HG03039 (cell line): ENCODE results near the gene ABLIM3.
A peak's percentile ranks its signal among the peaks of the same experiment; 100 is the strongest.

Experiments
- ATAC-seq: cut with Tn5 transposase; IDR thresholded peaks from one replicate; pipeline ENCODE4 v1.9.1; 2021; ENCODE audit warnings: mild to moderate bottlenecking, moderate library complexity; ENCODE audit not compliant: unreplicated experiment

The ABLIM3 gene

GRCh38 chr5:149156435-149157083, 15.3 kb downstream of the ABLIM3 start:
- no peak for ATAC-seq

GRCh38 chr5:149157330-149157729, 16.0 kb downstream of the ABLIM3 start:
- ATAC-seq, result no peak

GRCh38 chr5:149160291-149160787, 19.0 kb downstream of the ABLIM3 start:
- ATAC-seq, result no peak

- ATAC-seq, result no peak
These were observed 19.9 kb downstream of the ABLIM3 start for GRCh38 chr5:149161026-149161687.

GRCh38 chr5:149161850-149162249, 20.6 kb downstream of the ABLIM3 start:
- ATAC-seq, result no peak

GRCh38 chr5:149162401-149163084, 21.2 kb downstream of the ABLIM3 start:
- ATAC-seq, result peak; percentile 69

- ATAC-seq, result no peak
These were observed 23.4 kb downstream of the ABLIM3 start for GRCh38 chr5:149164731-149165130.

- ATAC-seq, result no peak
These were observed 24.8 kb downstream of the ABLIM3 start for GRCh38 chr5:149166128-149166527.

GRCh38 chr5:149166591-149167100, 25.4 kb downstream of the ABLIM3 start:
- no peak for ATAC-seq

GRCh38 chr5:149168276-149168906, 27.1 kb downstream of the ABLIM3 start:
- no peak for ATAC-seq

- ATAC-seq, result no peak
These were observed 29.0 kb downstream of the ABLIM3 start for GRCh38 chr5:149170299-149170698.

GRCh38 chr5:149172261-149172660, 31.0 kb downstream of the ABLIM3 start:
- no peak for ATAC-seq

- ATAC-seq, result no peak
These were observed 31.6 kb downstream of the ABLIM3 start for GRCh38 chr5:149172709-149173505.

GRCh38 chr5:149174847-149175234, 33.5 kb downstream of the ABLIM3 start:
- no peak for ATAC-seq

- no peak for ATAC-seq
These were observed 34.2 kb downstream of the ABLIM3 start for GRCh38 chr5:149175346-149176105.

GRCh38 chr5:149177339-149177843, 36.1 kb downstream of the ABLIM3 start:
- no peak for ATAC-seq

- no peak for ATAC-seq
These were observed 36.7 kb downstream of the ABLIM3 start for GRCh38 chr5:149177911-149178565.

- no peak for ATAC-seq
These were observed 40.4 kb downstream of the ABLIM3 start for GRCh38 chr5:149181732-149182131.

- ATAC-seq, result no peak
These were observed 40.9 kb downstream of the ABLIM3 start for GRCh38 chr5:149182241-149182640.
